Thoracic aorta (tissue), 2 donors: Measurements from ENCODE around the gene OMA1. TPM values are rescaled to one million over a fixed set of nuclear protein-coding genes. Genes with fewer than 3 reads are reported as not detected.

Experiments
- ATAC-seq: fragments of 150-250 bp; one replicate; pipeline ENCODE4 v1.8.0; 2017; ENCODE audit warnings: low read depth; ENCODE audit not compliant: insufficient number of reproducible peaks, low FRiP score
- DNase-seq: peaks from one replicate; pipeline ENCODE4 v3.0.0-alpha.2; 2020; ENCODE audit warnings: low spot score
- H3K27ac ChIP-seq, 2 donors: fragments of 200-600 bp; sonication (generic); 1 replicate in 1 of 2; 2 replicates in 1 of 2; pipeline ENCODE4 v1.5.1; 2016; ENCODE audit warnings: mild to moderate bottlenecking in 2 of 2, moderate library complexity in 2 of 2
- H3K27me3 ChIP-seq: fragments of 200-600 bp; sonication (generic); replicated peaks from 2 replicates; pipeline ENCODE4 v1.6.0; 2016; ENCODE audit warnings: mild to moderate bottlenecking; ENCODE audit not compliant: insufficient read depth
- H3K36me3 ChIP-seq: fragments of 200-600 bp; sonication (generic); one replicate; pipeline ENCODE4 v1.5.1; 2016
- H3K4me1 ChIP-seq, 2 donors: fragments of 200-600 bp; sonication (generic); 1 replicate in 1 of 2; 2 replicates in 1 of 2; pipeline versions ENCODE4 v1.5.1 to v1.6.0; 2016; ENCODE audit warnings: low read depth in 2 of 2, mild to moderate bottlenecking in 1 of 2; ENCODE audit not compliant: control insufficient read depth in 1 of 2
- H3K4me3 ChIP-seq: fragments of 200-600 bp; sonication (generic); 2 replicates; pipeline ENCODE4 v1.5.1; 2016; ENCODE audit warnings: mild to moderate bottlenecking
- H3K9me3 ChIP-seq: fragments of 200-600 bp; sonication (generic); 2 replicates; pipeline ENCODE4 v1.5.1; 2016
- total RNA-seq, 2 donors: library from RNA; depleted of rRNA; stranded (reverse); fragments of >200 nt; gene quantifications; one replicate each; pipeline versions ENCODE4 v1.1.0 to v1.2.3, GENCODE V29; 2016
- TF ChIP-seq, protein P1 (sequence below): fragments of 200-600 bp; sonication (generic); IDR thresholded peaks from one replicate; pipeline ENCODE4 v1.5.1; 2019; ENCODE audit warnings: antibody characterized with exemption

OMA1 gene
- total RNA-seq, 2 donors from 2014 or later: 20.4 to 42.4 TPM

DNA sequence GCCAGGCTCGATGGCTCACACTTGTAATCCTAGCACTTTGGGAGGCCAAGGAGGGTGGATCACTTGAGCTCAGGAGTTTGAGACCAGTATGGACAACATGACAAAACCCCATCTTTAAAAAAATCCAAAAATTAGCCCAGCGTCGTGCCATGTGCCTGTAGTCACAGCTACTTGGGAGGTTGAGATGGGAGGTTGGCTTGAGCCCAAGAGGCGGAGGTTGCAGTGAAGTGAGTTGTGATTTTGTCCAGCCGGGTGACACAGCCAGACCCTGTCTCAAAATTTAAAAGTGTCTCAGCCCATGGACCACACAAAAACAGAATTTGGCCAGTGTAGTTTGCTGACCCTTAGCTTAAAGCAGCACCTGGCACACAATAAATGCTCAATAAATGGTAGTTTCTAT, 41.9 kb upstream of the OMA1 start:
- no peaks in the 10 kb centered on the region for H3K9me3 ChIP-seq
- H3K4me1 ChIP-seq: peaks cover 36 to 46% of the 10 kb centered on the region in 2 donors
- H3K27ac ChIP-seq: no peak overlapping the region
- no peak overlapping the region for H3K4me3 ChIP-seq
- no peak for ATAC-seq
- no peaks in the 10 kb centered on the region for H3K27me3 ChIP-seq
- TF ChIP-seq, protein P1, sequence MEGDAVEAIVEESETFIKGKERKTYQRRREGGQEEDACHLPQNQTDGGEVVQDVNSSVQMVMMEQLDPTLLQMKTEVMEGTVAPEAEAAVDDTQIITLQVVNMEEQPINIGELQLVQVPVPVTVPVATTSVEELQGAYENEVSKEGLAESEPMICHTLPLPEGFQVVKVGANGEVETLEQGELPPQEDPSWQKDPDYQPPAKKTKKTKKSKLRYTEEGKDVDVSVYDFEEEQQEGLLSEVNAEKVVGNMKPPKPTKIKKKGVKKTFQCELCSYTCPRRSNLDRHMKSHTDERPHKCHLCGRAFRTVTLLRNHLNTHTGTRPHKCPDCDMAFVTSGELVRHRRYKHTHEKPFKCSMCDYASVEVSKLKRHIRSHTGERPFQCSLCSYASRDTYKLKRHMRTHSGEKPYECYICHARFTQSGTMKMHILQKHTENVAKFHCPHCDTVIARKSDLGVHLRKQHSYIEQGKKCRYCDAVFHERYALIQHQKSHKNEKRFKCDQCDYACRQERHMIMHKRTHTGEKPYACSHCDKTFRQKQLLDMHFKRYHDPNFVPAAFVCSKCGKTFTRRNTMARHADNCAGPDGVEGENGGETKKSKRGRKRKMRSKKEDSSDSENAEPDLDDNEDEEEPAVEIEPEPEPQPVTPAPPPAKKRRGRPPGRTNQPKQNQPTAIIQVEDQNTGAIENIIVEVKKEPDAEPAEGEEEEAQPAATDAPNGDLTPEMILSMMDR: no peak
- H3K36me3 ChIP-seq: no peaks in the 10 kb centered on the region
- no peak for DNase-seq

DNA sequence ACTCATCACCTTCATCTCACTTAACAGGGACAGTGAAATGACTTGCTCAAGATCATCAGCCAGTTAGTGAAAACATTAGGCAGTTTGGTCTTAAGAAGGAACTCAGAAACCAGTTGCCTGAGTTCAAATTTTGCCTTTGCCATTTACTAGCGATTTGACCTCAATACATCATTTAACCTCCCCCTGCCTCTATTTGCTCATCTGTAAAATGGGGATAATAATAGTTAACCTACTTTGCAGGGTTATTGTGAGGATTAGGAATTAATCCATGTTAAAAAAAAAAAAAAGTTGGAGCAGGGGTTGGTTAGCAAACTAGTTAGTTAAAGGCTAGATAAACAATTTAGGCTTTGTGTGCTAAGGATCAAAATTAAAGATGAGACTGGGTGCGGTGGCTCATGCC, 41.1 kb upstream of the OMA1 start:
- H3K27ac ChIP-seq: no peak overlapping the region
- H3K9me3 ChIP-seq: no peaks in the 10 kb centered on the region
- DNase-seq: no peak
- TF ChIP-seq, protein P1: no peak
- no peak for ATAC-seq
- no peaks in the 10 kb centered on the region for H3K36me3 ChIP-seq
- H3K4me3 ChIP-seq: no peak overlapping the region
- peaks cover 36 to 41% of the 10 kb centered on the region in 2 donors for H3K4me1 ChIP-seq
- no peaks in the 10 kb centered on the region for H3K27me3 ChIP-seq

DNA sequence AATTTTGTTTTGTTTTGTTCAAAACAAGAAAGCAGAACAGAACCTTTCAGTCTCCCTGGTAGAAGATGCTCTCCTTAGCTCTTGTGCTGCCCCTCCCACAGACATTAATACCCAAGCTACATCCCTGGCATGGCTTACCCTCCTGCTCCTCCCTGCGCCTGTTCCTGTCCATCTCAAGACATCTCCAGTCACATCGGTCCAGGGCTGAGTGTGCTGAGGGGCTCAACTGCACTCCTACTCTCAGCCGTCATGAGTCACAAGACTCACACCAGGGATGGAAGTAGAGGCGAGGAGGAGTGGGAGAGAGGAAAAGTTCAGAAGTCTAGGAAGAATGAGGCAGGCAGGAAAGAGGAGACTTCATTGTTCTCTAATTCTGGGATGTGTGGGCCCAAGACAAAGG, 39.7 kb upstream of the OMA1 start:
- no peak for ATAC-seq
- no peaks in the 10 kb centered on the region for H3K9me3 ChIP-seq
- H3K4me3 ChIP-seq: no peak overlapping the region
- H3K36me3 ChIP-seq: no peaks in the 10 kb centered on the region
- TF ChIP-seq, protein P1: no peak
- no peak for DNase-seq
- peaks cover 26 to 29% of the 10 kb centered on the region in 2 donors for H3K4me1 ChIP-seq
- H3K27me3 ChIP-seq: no peaks in the 10 kb centered on the region
- H3K27ac ChIP-seq: no peak overlapping the region

DNA sequence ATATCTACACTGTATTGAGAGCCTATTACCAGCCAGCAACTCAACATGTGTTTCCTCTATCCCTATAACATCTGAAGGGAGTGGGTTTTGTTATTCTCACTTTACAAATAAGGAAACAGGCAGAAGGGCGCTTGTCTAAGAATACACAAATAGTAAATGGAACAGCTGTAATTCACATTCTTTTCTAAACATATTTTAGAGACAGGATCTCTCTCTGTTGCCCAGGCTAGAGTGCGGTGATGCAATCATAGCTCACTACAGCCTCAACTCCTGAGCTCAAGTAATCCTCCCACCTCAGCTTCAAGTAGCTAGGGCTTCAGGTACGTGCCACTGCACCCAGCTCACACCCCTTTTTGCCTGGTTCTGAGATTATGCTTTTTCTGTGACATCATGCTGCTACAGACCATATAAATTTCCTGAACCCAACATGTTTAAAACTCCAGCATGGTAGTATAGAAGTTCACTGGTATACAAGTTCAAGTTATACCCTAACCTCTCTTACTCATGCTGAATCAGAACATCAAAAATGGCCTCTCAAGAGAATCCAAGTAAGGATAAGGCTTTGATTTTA, 39.1 kb upstream of the OMA1 start:
- Histone ChIP-seq H3K27me3 (no peaks in the 10 kb centered on the region), H3K27ac (peak overlapping the region; percentile 78 to 87), H3K4me3 (no peak overlapping the region), H3K4me1 (peaks cover 26 to 27% of the 10 kb centered on the region in 2 donors), H3K36me3 (no peaks in the 10 kb centered on the region), H3K9me3 (no peaks in the 10 kb centered on the region)
- no peak for ATAC-seq
- TF ChIP-seq, protein P1: no peak
- DNase-seq: no peak

DNA sequence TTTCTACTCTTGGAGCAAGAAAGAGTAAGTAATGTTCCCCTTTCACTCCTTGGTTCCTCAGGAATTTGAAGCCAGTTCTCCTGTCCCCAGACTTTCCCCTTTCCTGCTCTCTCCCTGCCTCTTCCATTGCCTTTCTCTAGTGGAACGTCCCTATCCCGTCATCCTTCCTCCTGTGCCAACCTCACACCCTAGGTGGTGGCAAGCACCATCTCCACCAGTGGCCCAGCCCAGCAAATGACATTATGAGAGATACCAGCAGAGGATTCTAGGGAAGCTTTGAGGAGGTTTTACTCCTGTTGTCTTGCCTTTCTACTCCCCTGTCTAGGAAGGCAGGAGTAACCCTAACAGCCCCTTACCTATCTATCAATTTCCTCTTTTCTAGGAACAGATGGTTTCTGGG, 38.6 kb upstream of the OMA1 start:
- no peak for ATAC-seq
- Histone ChIP-seq H3K4me3 (no peak overlapping the region), H3K36me3 (no peaks in the 10 kb centered on the region), H3K27me3 (no peaks in the 10 kb centered on the region), H3K4me1 (peaks cover 26 to 27% of the 10 kb centered on the region in 2 donors), H3K27ac (peak overlapping the region; percentile 78 to 87), H3K9me3 (no peaks in the 10 kb centered on the region)
- no peak for DNase-seq
- TF ChIP-seq, protein P1: no peak
